ENCODE measurements around the gene TRIM58. TPM values are rescaled to one million over a fixed set of nuclear protein-coding genes. Genes with fewer than 3 reads are reported as not detected.
A peak's percentile ranks its signal among the peaks of the same experiment; 100 is the strongest.

TRIM58 gene
- total and polyA plus RNA-seq, 9 of the 15 experiments (the other 6 are each of a cell fraction or from before 2014, with no cell fraction given) = 3.8 to 19.1 (median 7.2) TPM

DNA sequence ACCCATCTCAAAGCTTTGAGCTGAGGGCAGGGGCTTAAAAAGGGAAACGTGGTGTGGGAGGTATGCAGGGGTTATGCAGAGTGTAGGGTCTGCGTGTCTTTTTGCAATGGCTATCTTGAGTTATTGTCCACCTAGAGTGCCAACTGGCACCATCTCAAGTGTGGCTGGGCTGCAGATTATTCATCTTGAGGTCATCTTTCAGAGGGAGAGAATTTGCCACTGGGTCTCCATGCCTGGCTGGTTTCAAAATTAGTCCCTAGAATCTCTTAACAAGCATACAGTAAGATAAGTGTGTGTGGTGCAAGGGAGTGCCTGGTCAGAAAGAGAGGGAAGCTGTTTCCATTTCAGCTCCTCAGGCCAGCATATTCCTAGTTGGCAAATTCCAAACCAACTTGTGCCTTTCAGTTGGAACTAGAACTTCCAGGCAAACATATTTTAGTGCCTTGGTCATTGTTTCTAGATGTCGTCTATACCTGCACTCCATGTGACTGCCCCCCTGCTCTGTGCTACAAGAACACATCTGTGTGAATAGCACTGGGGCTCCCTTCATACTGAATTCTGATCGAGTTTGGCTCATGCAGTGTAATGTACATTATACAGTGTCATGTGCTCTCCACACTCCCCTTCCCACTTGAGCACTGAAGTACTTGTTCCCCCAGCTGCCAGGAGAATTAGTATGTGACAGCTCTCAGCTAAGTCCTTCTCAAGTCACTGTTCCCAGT, 58.1 kb downstream of the TRIM58 start:
- Histone ChIP-seq H3K27ac (ENCODE audit: extremely low read depth, low read depth, low read length) (no peak overlapping the region), H3K9me1 (ENCODE audit: control insufficient read depth, insufficient read depth, low read length) (no peaks in the 10 kb centered on the region), H3K79me2 (ENCODE audit: control insufficient read depth, insufficient read depth, low read length) (no peaks in the 10 kb centered on the region), H3K4me1 (replicated peaks in 1 of 2; ENCODE audit: control insufficient read depth in 2 of 2, insufficient read depth in 2 of 2, low read length in 2 of 2) (no peaks in the 10 kb centered on the region), H3K9ac (ENCODE audit: insufficient read depth in 1 of 2, low read depth in 2 of 2, low read length in 2 of 2) (no peak overlapping the region), H2AFZ (ENCODE audit: low read depth, low read length) (no peak overlapping the region), H4K20me1 (replicated peaks; ENCODE audit: control insufficient read depth, insufficient read depth, low read length) (no peaks in the 10 kb centered on the region), H3K36me3 (ENCODE audit: control insufficient read depth, insufficient read depth, low read length) (no peaks in the 10 kb centered on the region), H3K27me3 (ENCODE audit: control insufficient read depth in 2 of 2, insufficient read depth in 2 of 2, low read length in 2 of 2) (no peaks in the 10 kb centered on the region), H3K4me3 (no peak overlapping the region), H3K4me2 (ENCODE audit: insufficient read depth, low read length) (no peak overlapping the region), H3K9me3 (replicated peaks; ENCODE audit: control insufficient read depth, insufficient read depth, low read depth, low read length) (no peaks in the 10 kb centered on the region; the same call in 1 of the 2 replicates)
- 0% methylated on average over 4 of the region's 4 CpGs for WGBS (ENCODE audit: insufficient coverage, low coverage, missing lambda C conversion rate)
- ChIA-PET CTCF (ENCODE audit: low intra/inter-chr PET ratio) (interaction anchor here (0.6 to 1.1 kb wide), 4 partner anchors 13 to 233 kb away, joined by 3 read pairs; no protein-coding TSS in a partner anchor), POLR2A (interaction anchor here (2.7 kb wide), 1 partner anchor 8 kb away, joined by 8 read pairs; no protein-coding TSS in a partner anchor)
- in situ Hi-C loops (cut with MboI) (no loop called here), intact Hi-C loops (cut with micrococcal nuclease) (no loop called here)
- ATAC-seq (peak; percentile 63), FAIRE-seq (no peak), DNase-seq (ENCODE audit: extremely low read depth in 1 of 4, low spot score in 3 of 4) (no peak)
- TF ChIP-seq SRSF9 (IDR thresholded peaks at IDR 0.05; ENCODE audit: borderline replicate concordance, low read depth, low read length) = no peak
- TF ChIP-seq ZBED1 (IDR thresholded peaks at IDR 0.05) = no peak
- TF ChIP-seq BDP1 (IDR thresholded peaks at IDR 0.05; ENCODE audit: insufficient read depth, insufficient read length) = no peak
- no TSS peak for BruUV-seq (replicated peaks)

DNA sequence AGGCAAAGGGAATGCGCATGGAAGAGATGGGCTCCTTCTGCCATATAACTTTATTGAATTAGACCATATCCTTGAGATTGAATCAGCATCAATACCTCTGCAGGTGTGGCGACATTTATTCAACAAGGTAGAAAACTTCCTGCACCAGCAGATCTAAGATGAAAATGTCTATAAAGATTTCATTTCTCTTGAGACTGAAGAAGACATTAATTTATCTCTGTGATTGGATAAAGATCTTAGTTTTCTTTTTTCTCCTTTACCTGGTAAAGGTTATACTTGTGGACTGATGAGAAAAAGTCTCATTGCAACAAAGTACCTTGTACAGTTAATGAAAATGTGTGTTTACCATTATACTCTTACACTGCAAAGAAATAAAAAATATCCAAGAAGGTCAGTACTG, 63.0 kb downstream of the TRIM58 start, which contains the start of gene OR2T8:
TSS of gene OR2T8 (plus strand) at position 301 of the 400 bp plus-strand sequence. CDS start 766 bp downstream, outside the sequence.
- FAIRE-seq (no peak), ATAC-seq (no peak)

More for the DNA sequence above, 63.0 kb downstream of the TRIM58 start, which contains the start of gene OR2T8:
- no peak within 1 kb of the TSS for H3K4me2 ChIP-seq (ENCODE audit: insufficient read depth, low read length)
- no peaks in the 10 kb centered on the region for H3K79me2 ChIP-seq (ENCODE audit: control insufficient read depth, insufficient read depth, low read length)
- no peaks in the 10 kb centered on the region for H3K36me3 ChIP-seq (ENCODE audit: control insufficient read depth, insufficient read depth, low read length)
- no peaks in the 10 kb centered on the region for H4K20me1 ChIP-seq (replicated peaks; ENCODE audit: control insufficient read depth, insufficient read depth, low read length)
- H3K9me1 ChIP-seq (ENCODE audit: control insufficient read depth, insufficient read depth, low read length) = no peaks in the 10 kb centered on the region
- H3K4me3 ChIP-seq = no peak within 1 kb of the TSS
- no peak for TF ChIP-seq FOXJ3 (CRISPR knock-in tag; IDR thresholded peaks at IDR 0.05)
- 10% methylated on average over 2 of the region's 2 CpGs for WGBS (ENCODE audit: insufficient coverage, low coverage, missing lambda C conversion rate)
- no peaks in the 10 kb centered on the region for H3K27me3 ChIP-seq (ENCODE audit: control insufficient read depth in 2 of 2, insufficient read depth in 2 of 2, low read length in 2 of 2)
- no TSS peak for BruUV-seq (replicated peaks)
- intact Hi-C loops (cut with micrococcal nuclease) = no loop called here
- CTCF ChIA-PET (ENCODE audit: low intra/inter-chr PET ratio) = no interaction called here
- in situ Hi-C loops (cut with MboI) = no loop called here
- no peak within 1 kb of the TSS for H3K9ac ChIP-seq (ENCODE audit: insufficient read depth in 1 of 2, low read depth in 2 of 2, low read length in 2 of 2)
- H3K9me3 ChIP-seq (replicated peaks; ENCODE audit: control insufficient read depth, insufficient read depth, low read depth, low read length) = no peaks in the 10 kb centered on the region
- no peak within 1 kb of the TSS for H2AFZ ChIP-seq (ENCODE audit: low read depth, low read length)
- H3K4me1 ChIP-seq (replicated peaks in 1 of 2; ENCODE audit: control insufficient read depth in 2 of 2, insufficient read depth in 2 of 2, low read length in 2 of 2) = no peaks in the 10 kb centered on the region
- H3K27ac ChIP-seq (ENCODE audit: extremely low read depth, low read depth, low read length) = no peak within 1 kb of the TSS
- DNase-seq (ENCODE audit: extremely low read depth in 1 of 4, low spot score in 3 of 4) = no peak
- POLR2A ChIA-PET = no interaction called here
